ENCODE results near the gene PIP5K1B. TPM values are rescaled to one million over a fixed set of nuclear protein-coding genes. Genes with fewer than 3 reads are reported as not detected.

Gene PIP5K1B
- total and polyA plus RNA-seq, 10 of the 15 experiments (the other 5 are each of a cell fraction or from before 2014, with no cell fraction given): 6.8 to 16.3 (median 10.6) TPM

GRCh38 chr9:68755752-68756151 lies 50.7 kb downstream of the PIP5K1B start:
- TF ChIP-seq ZNF207 (IDR thresholded peaks at IDR 0.05; ENCODE audit: borderline replicate concordance) (no peak), CHD1 (IDR thresholded peaks at IDR 0.05; ENCODE audit: low read depth, low read length) (no peak), RFX5 (IDR thresholded peaks at IDR 0.05; ENCODE audit: low read depth, low read length) (no peak), NFXL1 (IDR thresholded peaks at IDR 0.05; ENCODE audit: borderline replicate concordance) (no peak), POLR2AphosphoS2 (IDR thresholded peaks at IDR 0.05; ENCODE audit: low read depth, low read length) (no peak)
- ChIA-PET CTCF (no interaction called here), POLR2A (no interaction called here), RAD21 (ENCODE audit: unreplicated experiment) (no interaction called here), SMC1A (ENCODE audit: uncharacterized antibody, unreplicated experiment) (no interaction called here)
- in situ Hi-C loops (cut with MboI) (no loop called here), intact Hi-C loops (cut with micrococcal nuclease; ENCODE audit: unreplicated experiment) (no loop called here)
- no peaks in the 10 kb centered on the region for H3K4me1 ChIP-seq (ENCODE audit: control insufficient read depth, insufficient read depth, low read length)
- no peak overlapping the region for H2AFZ ChIP-seq (ENCODE audit: control insufficient read depth, low read depth, low read length)
- no peak overlapping the region for H3K4me3 ChIP-seq
- no TSS peak for BruUV-seq (replicated peaks)
- no peak for ATAC-seq
- FAIRE-seq: no peak
- no peaks in the 10 kb centered on the region for H3K79me2 ChIP-seq (ENCODE audit: control insufficient read depth, insufficient read depth, low read length)
- no peaks in the 10 kb centered on the region for H4K20me1 ChIP-seq (ENCODE audit: control insufficient read depth, insufficient read depth)
- 75% methylated on average over 4 of the region's 4 CpGs for WGBS (ENCODE audit: insufficient coverage, insufficient replicate concordance, low lambda C conversion rate, missing lambda C conversion rate)
- no peaks in the 10 kb centered on the region for H3K27me3 ChIP-seq (replicated peaks in 1 of 2; ENCODE audit: control insufficient read depth in 2 of 2, insufficient read depth in 2 of 2, low read length in 1 of 2)
- no peak overlapping the region for H3K4me2 ChIP-seq (ENCODE audit: control insufficient read depth, insufficient read depth)
- DNase-seq (ENCODE audit: low read depth, low spot score): no peak
- H3K36me3 ChIP-seq (ENCODE audit: control insufficient read depth in 2 of 2, insufficient read depth in 2 of 2, low read length in 1 of 2): no peaks in the 10 kb centered on the region
- H3K9me3 ChIP-seq (replicated peaks; ENCODE audit: control insufficient read depth, insufficient read depth, low read length): peaks cover 4% of the 10 kb centered on the region; the same call in 1 of the 3 replicates
- H3K9ac ChIP-seq (ENCODE audit: control insufficient read depth, insufficient read depth, low read length): no peak overlapping the region
- H3K27ac ChIP-seq (ENCODE audit: control insufficient read depth, insufficient read depth): no peak overlapping the region

- H3K4me1 ChIP-seq (ENCODE audit: control insufficient read depth, insufficient read depth, low read length): peaks cover 3% of the 10 kb centered on the region; the same call in 1 of the 2 replicates
- intact Hi-C loops (cut with micrococcal nuclease; ENCODE audit: unreplicated experiment) (loop anchor here (2.0 to 5.0 kb wide), 2 partner anchors 15 to 53 kb away; partner anchors contain the start of gene PIP5K1B), in situ Hi-C loops (cut with MboI) (loop anchor here (5.0 to 10.0 kb wide), 2 partner anchors 65 to 178 kb away; no protein-coding TSS in a partner anchor)
- H3K9me3 ChIP-seq (replicated peaks; ENCODE audit: control insufficient read depth, insufficient read depth, low read length): peaks cover 4% of the 10 kb centered on the region; the same call in 1 of the 3 replicates
- TF ChIP-seq CREM (IDR thresholded peaks at IDR 0.05; ENCODE audit: low read depth) (no peak), SMC3 (IDR thresholded peaks at IDR 0.05; ENCODE audit: borderline replicate concordance, low read length) (no peak)
- WGBS (ENCODE audit: insufficient coverage, insufficient replicate concordance, low lambda C conversion rate, missing lambda C conversion rate): 87% methylated on average over 2 of the region's 2 CpGs
- ATAC-seq (no peak), FAIRE-seq (no peak), DNase-seq (ENCODE audit: low read depth, low spot score) (no peak)
- no peaks in the 10 kb centered on the region for H4K20me1 ChIP-seq (ENCODE audit: control insufficient read depth, insufficient read depth)
- no peak overlapping the region for H3K9ac ChIP-seq (ENCODE audit: control insufficient read depth, insufficient read depth, low read length)
- H3K4me3 ChIP-seq: no peak overlapping the region
- ChIA-PET RAD21 (ENCODE audit: unreplicated experiment) (interaction anchor here (1.2 kb wide), 1 partner anchor 20 kb away, joined by 5 read pairs; a partner anchor contains a TSS), POLR2A (no interaction called here), SMC1A (ENCODE audit: uncharacterized antibody, unreplicated experiment) (interaction anchor here (1.2 to 1.5 kb wide), 2 partner anchors 10 to 14 kb away, joined by 3 to 4 read pairs; no protein-coding TSS in a partner anchor), CTCF (interaction anchor here (0.9 kb wide), 1 partner anchor 31 kb away, joined by 3 read pairs; no protein-coding TSS in a partner anchor)
- H3K27ac ChIP-seq (ENCODE audit: control insufficient read depth, insufficient read depth): no peak overlapping the region
- no peaks in the 10 kb centered on the region for H3K36me3 ChIP-seq (ENCODE audit: control insufficient read depth in 2 of 2, insufficient read depth in 2 of 2, low read length in 1 of 2)
- no peak overlapping the region for H2AFZ ChIP-seq (ENCODE audit: control insufficient read depth, low read depth, low read length)
- H3K27me3 ChIP-seq (replicated peaks in 1 of 2; ENCODE audit: control insufficient read depth in 2 of 2, insufficient read depth in 2 of 2, low read length in 1 of 2): no peaks in the 10 kb centered on the region
- no peaks in the 10 kb centered on the region for H3K79me2 ChIP-seq (ENCODE audit: control insufficient read depth, insufficient read depth, low read length)
- no TSS peak for BruUV-seq (replicated peaks)
- H3K4me2 ChIP-seq (ENCODE audit: control insufficient read depth, insufficient read depth): no peak overlapping the region
Observed at GRCh38 chr9:68759981-68760673, 55.1 kb downstream of the PIP5K1B start.
